Suprapubic skin (tissue), 4 donors: ENCODE measurements around the gene HNRNPC. TPM values are rescaled to one million over a fixed set of nuclear protein-coding genes. Genes with fewer than 3 reads are reported as not detected.
"Not testable (repeated sequence)": the region's sequence is repeated elsewhere in the genome, so short reads cannot be mapped to it uniquely, and the experiment has no call there.

Experiments used
- DNase-seq, 2 donors: peaks; one replicate each; pipeline ENCODE4 v3.0.0-alpha.2; 2019; ENCODE audit warnings: low spot score in 2 of 2
- H3K27ac ChIP-seq: fragments of 200-600 bp; sonication (generic); one replicate; pipeline ENCODE4 v1.5.1; 2019
- H3K27me3 ChIP-seq: fragments of 200-600 bp; sonication (generic); one replicate; pipeline ENCODE4 v1.5.1; 2019
- H3K36me3 ChIP-seq: fragments of 200-600 bp; sonication (generic); one replicate; pipeline ENCODE4 v1.5.1; 2019
- H3K4me1 ChIP-seq: fragments of 200-600 bp; sonication (generic); one replicate; pipeline ENCODE4 v1.5.1; 2019
- H3K4me3 ChIP-seq: fragments of 200-600 bp; sonication (generic); one replicate; pipeline ENCODE4 v1.5.1; 2019; ENCODE audit warnings: mild to moderate bottlenecking
- H3K9me3 ChIP-seq: fragments of 200-600 bp; sonication (generic); one replicate; pipeline ENCODE4 v1.5.1; 2019
- EP300 ChIP-seq: sonication (generic); formaldehyde crosslinking; IDR thresholded peaks from one replicate; pipeline ENCODE4 v1.6.1; 2017; ENCODE audit warnings: antibody characterized with exemption
- POLR2A ChIP-seq, 2 donors: fragments of 450-650 bp; IDR thresholded peaks; one replicate each; pipeline ENCODE4 v1.6.1; 2017; ENCODE audit warnings: antibody characterized with exemption in 2 of 2, mild to moderate bottlenecking in 2 of 2, moderate library complexity in 2 of 2
- POLR2AphosphoS5 ChIP-seq, 3 donors: sonication (generic); formaldehyde crosslinking; IDR thresholded peaks; one replicate each; pipeline ENCODE4 v1.6.1; 2017; ENCODE audit warnings: antibody characterized with exemption in 3 of 3
- WGBS: methylation state at CpG from one replicate; pipeline ENCODE4 v1.1.5; 2018; 5-methylcytosine and 5-hydroxymethylcytosine counted together
- total RNA-seq, 4 donors: library from RNA; depleted of rRNA; stranded (reverse); fragments of >200 nt; gene quantifications; one replicate each; pipeline ENCODE4 v1.1.0, GENCODE V29; 2016
- TF ChIP-seq, protein P1 (sequence below), 2 donors: fragments of 200-600 bp in 1 of 2; fragments of 450-650 bp in 1 of 2; sonication (generic) in 1 of 2; IDR thresholded peaks; one replicate each; pipeline ENCODE4 v1.5.1; 2016 to 2019; ENCODE audit warnings: antibody characterized with exemption in 2 of 2, mild to moderate bottlenecking in 1 of 2, moderate library complexity in 1 of 2

Gene HNRNPC
- total RNA-seq, 4 donors from 2014 or later, result 355 to 512 (median 409) TPM

DNA sequence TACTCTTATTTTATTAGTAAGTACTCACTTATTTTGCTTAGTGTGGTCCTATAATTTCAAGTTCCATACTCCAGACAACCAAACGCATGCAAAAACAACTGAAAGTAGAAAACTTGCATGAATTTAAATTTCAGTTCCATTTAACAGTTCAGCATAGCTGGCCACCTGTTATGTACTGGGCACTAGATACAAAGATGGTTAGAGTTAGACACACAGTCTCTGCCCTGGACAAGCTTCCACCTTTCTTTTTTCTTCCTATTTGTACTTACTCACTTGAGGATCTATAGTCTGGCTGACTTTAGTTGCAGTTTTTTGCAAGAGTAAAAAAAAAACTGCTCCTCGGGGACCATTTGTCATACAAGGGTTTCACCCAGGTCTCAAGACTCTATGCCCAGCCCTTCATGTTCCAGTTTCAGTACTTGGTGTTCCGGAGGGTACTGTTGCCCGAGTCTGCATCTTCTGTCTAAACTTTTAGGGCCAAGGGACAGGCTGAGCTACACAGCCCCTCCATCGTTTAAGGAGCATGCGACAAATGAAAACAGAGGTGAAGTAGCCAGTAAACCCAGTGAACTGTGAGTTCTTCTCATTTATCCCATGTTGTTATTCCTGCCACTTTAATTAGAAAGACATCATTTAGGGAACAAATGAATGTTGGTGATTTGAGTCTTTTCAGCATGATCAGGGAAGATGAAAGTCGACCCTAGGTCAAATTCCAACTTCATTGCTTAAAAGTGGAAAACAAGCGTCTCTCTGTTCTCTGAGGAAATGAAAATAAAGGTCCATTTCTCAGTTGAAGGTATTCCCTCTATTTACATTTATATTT lies 33.0 kb upstream of the HNRNPC start:
- Histone ChIP-seq H3K27ac (no peak overlapping the region), H3K27me3 (peaks cover 3% of the 10 kb centered on the region), H3K9me3 (no peaks in the 10 kb centered on the region), H3K4me1 (peaks cover 7% of the 10 kb centered on the region), H3K4me3 (no peak overlapping the region), H3K36me3 (no peaks in the 10 kb centered on the region)
- TF ChIP-seq, protein P1, sequence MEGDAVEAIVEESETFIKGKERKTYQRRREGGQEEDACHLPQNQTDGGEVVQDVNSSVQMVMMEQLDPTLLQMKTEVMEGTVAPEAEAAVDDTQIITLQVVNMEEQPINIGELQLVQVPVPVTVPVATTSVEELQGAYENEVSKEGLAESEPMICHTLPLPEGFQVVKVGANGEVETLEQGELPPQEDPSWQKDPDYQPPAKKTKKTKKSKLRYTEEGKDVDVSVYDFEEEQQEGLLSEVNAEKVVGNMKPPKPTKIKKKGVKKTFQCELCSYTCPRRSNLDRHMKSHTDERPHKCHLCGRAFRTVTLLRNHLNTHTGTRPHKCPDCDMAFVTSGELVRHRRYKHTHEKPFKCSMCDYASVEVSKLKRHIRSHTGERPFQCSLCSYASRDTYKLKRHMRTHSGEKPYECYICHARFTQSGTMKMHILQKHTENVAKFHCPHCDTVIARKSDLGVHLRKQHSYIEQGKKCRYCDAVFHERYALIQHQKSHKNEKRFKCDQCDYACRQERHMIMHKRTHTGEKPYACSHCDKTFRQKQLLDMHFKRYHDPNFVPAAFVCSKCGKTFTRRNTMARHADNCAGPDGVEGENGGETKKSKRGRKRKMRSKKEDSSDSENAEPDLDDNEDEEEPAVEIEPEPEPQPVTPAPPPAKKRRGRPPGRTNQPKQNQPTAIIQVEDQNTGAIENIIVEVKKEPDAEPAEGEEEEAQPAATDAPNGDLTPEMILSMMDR (IDR thresholded peaks at IDR 0.05), result no peak
- TF ChIP-seq POLR2A (IDR thresholded peaks at IDR 0.05) (no peak), EP300 (no peak), POLR2AphosphoS5 (IDR thresholded peaks at IDR 0.05) (no peak)
- DNase-seq, result no peak
- 82% methylated on average over 8 of the region's 8 CpGs for WGBS

DNA sequence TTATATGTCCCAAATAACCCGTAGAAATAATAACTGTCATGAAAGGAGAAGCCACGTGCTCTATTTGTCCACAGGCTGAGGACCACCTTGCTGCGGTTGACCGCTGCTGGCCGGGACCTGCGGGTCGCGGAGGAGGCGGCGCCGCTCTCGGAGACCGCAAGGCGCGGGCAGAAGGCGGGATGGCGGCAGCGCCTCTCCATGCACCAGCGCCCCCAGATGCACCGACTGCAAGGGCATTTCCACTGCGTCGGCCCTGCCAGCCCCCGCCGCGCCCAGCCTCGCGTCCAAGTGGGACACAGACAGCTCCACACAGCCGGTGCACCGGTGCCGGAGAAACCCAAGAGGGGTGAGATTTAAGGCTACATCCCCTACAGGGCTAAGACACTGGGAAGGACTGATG lies 31.6 kb upstream of the HNRNPC start:
- Histone ChIP-seq H3K36me3 (no peaks in the 10 kb centered on the region), H3K4me3 (peak overlapping the region; percentile 21), H3K27me3 (peaks cover 3% of the 10 kb centered on the region), H3K4me1 (peaks cover 7% of the 10 kb centered on the region), H3K27ac (no peak overlapping the region), H3K9me3 (no peaks in the 10 kb centered on the region)
- no peak for DNase-seq
- WGBS, result 3% methylated on average over 29 of the region's 30 CpGs
- TF ChIP-seq POLR2A (IDR thresholded peaks at IDR 0.05), result no peak
- no peak for TF ChIP-seq EP300
- TF ChIP-seq POLR2AphosphoS5 (IDR thresholded peaks at IDR 0.05), result no peak
- TF ChIP-seq, protein P1 (IDR thresholded peaks at IDR 0.05), result no peak

DNA sequence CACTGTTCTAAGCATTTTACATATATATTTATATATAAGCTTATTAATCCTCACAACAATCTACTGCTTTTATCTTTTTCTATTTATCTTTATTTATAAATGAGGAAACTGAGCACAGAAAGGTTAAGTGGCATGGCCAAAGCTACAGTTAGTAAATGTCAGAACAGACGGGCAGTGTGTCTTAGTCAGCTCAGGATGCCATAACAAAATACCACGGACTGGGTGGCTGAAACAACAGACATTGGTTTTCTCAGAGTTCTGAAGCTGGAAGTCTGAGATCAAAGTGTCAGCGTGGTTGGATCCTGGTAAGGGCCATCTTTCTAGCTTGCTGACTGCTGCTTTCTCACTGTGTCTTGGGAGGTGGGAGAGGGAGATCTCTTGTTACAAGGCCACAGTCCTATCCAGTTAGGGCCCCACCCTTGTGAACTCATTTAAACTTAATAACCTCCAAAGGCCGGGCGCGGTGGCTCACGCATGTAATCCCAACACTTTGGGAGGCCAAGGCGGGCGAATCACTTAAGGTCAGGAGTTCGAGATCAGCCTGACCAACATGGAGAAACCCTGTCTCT lies 30.4 kb upstream of the HNRNPC start:
- TF ChIP-seq POLR2AphosphoS5 (IDR thresholded peaks at IDR 0.05) (no peak), POLR2A (IDR thresholded peaks at IDR 0.05) (no peak), EP300 (no peak)
- TF ChIP-seq, protein P1 (IDR thresholded peaks at IDR 0.05), result no peak
- Histone ChIP-seq H3K4me3 (no peak overlapping the region), H3K4me1 (peaks cover 7% of the 10 kb centered on the region), H3K36me3 (no peaks in the 10 kb centered on the region), H3K27me3 (peaks cover 3% of the 10 kb centered on the region), H3K27ac (no peak overlapping the region), H3K9me3 (no peaks in the 10 kb centered on the region)
- DNase-seq, result no peak
- WGBS, result 88% methylated on average over 10 of the region's 10 CpGs

DNA sequence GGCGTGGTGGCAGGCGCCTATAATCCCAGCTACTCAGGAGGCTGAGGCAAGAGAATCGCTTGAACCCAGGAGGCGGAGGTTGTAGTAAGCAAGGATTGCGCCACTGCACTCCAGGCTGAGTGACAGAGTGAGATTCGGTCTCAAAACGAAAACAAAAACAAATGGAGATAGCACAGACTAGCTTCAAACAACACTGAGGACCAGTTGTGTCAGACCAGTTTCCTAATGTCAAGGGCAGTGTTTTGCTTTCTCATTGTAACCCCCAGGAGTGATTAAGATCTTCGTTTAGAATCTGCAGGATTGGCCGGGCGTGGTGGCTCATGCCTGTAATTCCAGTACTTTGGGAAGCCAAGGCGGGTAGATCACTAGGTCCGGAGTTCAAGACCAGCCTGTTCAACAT lies 29.1 kb upstream of the HNRNPC start:
- Histone ChIP-seq H3K4me3 (no peak overlapping the region), H3K9me3 (no peaks in the 10 kb centered on the region), H3K4me1 (peaks cover 7% of the 10 kb centered on the region), H3K27ac (no peak overlapping the region), H3K27me3 (peaks cover 3% of the 10 kb centered on the region), H3K36me3 (no peaks in the 10 kb centered on the region)
- no peak for TF ChIP-seq EP300
- TF ChIP-seq POLR2AphosphoS5 (IDR thresholded peaks at IDR 0.05), result no peak
- TF ChIP-seq POLR2A (IDR thresholded peaks at IDR 0.05), result no peak
- TF ChIP-seq, protein P1 (IDR thresholded peaks at IDR 0.05), result no peak
- DNase-seq, result no peak
- WGBS, result 85% methylated on average over 12 of the region's 12 CpGs

DNA sequence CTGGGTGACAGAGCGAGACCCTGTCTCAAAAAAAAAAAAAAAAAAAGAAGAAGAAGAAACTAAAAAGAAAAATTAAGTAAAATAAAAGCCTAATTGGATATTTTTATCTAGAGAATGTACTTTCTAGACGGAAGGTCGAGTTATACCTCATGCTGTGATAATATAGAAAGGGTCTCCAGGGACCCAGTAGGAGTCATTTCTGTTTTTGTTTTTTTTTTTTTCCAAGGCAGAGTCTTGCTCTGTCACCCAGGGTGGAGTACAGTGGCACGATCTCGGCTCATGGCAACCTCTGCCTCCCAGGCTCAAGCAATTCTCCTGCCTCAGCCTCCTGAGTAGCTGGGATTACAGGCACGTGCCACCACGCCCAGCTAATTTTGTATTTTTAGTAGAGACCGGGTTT lies 24.8 kb upstream of the HNRNPC start:
- H3K27me3 ChIP-seq, DNase-seq, H3K4me3 ChIP-seq, H3K9me3 ChIP-seq, H3K36me3 ChIP-seq, H3K4me1 ChIP-seq, H3K27ac ChIP-seq: not testable (repeated sequence)
- 87% methylated on average over 8 of the region's 8 CpGs for WGBS
